IPS DF 6.9 (cell line): ENCODE results near the gene LDLRAP1.
A peak's percentile ranks its signal among the peaks of the same experiment; 100 is the strongest.
"Not testable (repeated sequence)": the region's sequence is repeated elsewhere in the genome, so short reads cannot be mapped to it uniquely, and the experiment has no call there.

ENCODE experiments used
- DNase-seq: peaks from one replicate; pipeline ENCODE4 v3.0.0-alpha.2; 2013; ENCODE audit warnings: low read depth, low spot score
- H3K27ac ChIP-seq: one replicate; pipeline ENCODE4 v1.5.1; 2013; ENCODE audit warnings: low read length, control low read depth
- H3K27me3 ChIP-seq: 2 replicates; pipeline ENCODE4 v1.6.1; 2013; ENCODE audit warnings: mild to moderate bottlenecking, low read length; ENCODE audit not compliant: control insufficient read depth, insufficient read depth
- H3K36me3 ChIP-seq: 2 replicates; pipeline ENCODE4 v1.6.1; 2013; ENCODE audit warnings: low read length; ENCODE audit not compliant: control insufficient read depth, insufficient read depth
- H3K4me1 ChIP-seq: 2 replicates; pipeline ENCODE4 v1.6.1; 2013; ENCODE audit warnings: low read length; ENCODE audit not compliant: control insufficient read depth, insufficient read depth
- H3K4me3 ChIP-seq: 2 replicates; pipeline ENCODE4 v1.5.1; 2013; ENCODE audit warnings: mild to moderate bottlenecking, low read length
- H3K9me3 ChIP-seq: 2 replicates; pipeline ENCODE4 v1.6.1; 2013; ENCODE audit warnings: low read length, inconsistent platforms; ENCODE audit not compliant: control insufficient read depth, insufficient read depth
- WGBS: extraction: QIAGEN DNeasy Blood & Tissue Kit; methylation state at CpG from one replicate; pipeline ENCODE4 v1.1.7; 2013; ENCODE audit warnings: mixed read lengths, missing lambda C conversion rate; ENCODE audit not compliant: insufficient read length, insufficient coverage; 5-methylcytosine and 5-hydroxymethylcytosine counted together

Gene LDLRAP1

DNA sequence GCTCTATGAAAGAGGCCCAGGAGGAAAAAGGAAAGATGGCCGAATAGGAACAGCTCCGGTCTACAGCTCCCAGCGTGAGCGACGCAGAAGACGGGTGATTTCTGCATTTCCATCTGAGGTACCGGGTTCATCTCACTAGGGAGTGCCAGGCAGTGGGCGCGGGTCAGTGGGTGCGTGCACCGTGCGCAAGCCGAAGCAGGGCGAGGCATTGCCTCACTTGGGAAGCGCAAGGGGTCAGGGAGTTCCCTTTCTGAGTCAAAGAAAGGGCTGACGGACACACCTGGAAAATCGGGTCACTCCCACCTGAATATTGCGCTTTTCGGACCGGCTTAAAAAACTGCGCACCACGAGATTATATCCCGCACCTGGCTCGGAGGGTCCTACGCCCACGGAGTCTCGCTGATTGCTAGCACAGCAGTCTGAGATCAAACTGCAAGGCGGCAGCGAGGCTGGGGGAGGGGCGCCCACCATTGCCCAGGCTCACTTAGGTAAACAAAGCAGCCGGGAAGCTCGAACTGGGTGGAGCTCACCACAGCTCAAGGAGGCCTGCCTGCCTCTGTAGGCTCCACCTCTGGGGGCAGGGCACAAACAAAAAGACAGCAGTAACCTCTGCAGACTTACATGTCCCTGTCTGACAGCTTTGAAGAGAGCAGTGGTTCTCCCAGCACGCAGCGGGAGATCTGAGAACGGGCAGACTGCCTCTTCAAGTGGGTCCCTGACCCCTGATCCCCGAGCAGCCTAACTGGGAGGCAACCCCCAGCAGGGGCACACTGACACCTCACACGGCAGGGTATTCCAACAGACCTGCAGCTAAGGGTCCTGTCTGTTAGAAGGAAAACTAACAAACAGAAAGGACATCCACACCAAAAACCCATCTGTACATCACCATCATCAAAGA is 36.6 kb upstream of the LDLRAP1 start:
- no CpG with 5 or more reads among the region's 37 CpGs for WGBS
- H3K27ac ChIP-seq, H3K4me1 ChIP-seq, H3K27me3 ChIP-seq, H3K36me3 ChIP-seq, H3K9me3 ChIP-seq, DNase-seq: not testable (repeated sequence)
- H3K4me3 ChIP-seq = peak overlapping the region; percentile 19; the same call in 1 of the 2 replicates

DNA sequence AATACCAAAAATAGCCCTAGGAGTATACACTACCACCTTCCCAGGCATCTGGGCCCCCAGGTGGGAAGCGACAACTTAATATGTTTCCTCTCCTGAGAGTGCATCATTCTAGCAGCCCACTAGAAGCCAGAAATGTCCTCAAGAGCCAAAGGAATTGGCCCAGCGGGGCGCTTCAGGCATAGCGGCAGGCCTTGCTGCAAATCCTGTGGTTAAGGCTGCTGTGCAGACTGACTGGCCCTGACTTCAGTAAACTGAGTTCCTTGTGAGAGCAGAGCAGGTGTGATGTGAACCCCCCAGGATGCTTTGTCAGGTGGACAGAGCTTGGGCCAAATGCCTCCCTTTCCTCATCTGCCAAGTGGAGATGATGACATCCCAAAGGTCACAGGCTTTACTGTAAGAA is 29.7 kb upstream of the LDLRAP1 start:
- Histone ChIP-seq H3K4me1 (peaks cover 3% of the 10 kb centered on the region; the same call in 1 of the 2 replicates), H3K4me3 (no peak overlapping the region), H3K27ac (no peak overlapping the region), H3K9me3 (no peaks in the 10 kb centered on the region), H3K36me3 (no peaks in the 10 kb centered on the region), H3K27me3 (no peaks in the 10 kb centered on the region)
- DNase-seq = no peak
- no CpG with 5 or more reads among the region's 4 CpGs for WGBS

DNA sequence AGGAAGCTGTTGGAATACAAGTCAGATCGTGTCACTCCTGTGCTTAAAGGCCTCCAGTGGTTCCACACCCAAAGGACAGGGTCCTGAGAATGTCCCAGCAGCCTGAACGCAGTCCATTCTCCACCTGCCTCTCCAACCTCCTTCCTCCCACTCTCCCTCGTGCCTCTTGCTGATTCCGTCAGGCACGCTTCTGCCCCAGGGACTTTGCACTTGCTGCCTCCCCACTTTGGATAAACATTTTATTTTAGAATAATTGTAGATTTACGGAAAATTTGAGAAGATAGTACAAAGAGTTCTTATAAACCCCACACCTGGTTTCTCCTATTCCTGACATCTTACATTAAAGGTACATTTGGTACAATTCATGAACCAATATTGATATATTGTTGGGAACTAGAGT is 28.4 kb upstream of the LDLRAP1 start:
- Histone ChIP-seq H3K27me3 (no peaks in the 10 kb centered on the region), H3K4me3 (no peak overlapping the region), H3K9me3 (no peaks in the 10 kb centered on the region), H3K36me3 (no peaks in the 10 kb centered on the region), H3K27ac (no peak overlapping the region), H3K4me1 (peaks cover 5% of the 10 kb centered on the region; the same call in 1 of the 2 replicates)
- DNase-seq = no peak
- no CpG with 5 or more reads among the region's 6 CpGs for WGBS

DNA sequence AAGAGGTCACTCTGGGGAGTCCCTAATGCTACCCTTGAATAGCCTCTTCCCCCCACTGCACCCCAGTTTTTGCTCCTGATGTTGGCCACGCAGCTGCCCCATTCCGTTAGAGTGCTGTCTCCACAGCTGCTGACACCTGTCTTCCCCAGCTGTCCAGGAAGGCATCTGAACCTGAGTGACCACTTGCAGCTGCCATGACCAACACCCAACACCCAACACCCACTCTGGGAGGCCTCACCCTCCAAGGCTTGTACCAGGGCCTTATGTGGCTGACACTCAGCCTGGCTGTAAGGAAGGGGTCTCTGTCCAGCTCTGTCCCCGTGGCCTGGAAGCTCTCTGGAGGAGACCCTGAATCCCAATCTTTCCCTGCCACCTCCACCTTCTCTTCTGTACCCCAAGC is 26.7 kb upstream of the LDLRAP1 start:
- peaks cover 5% of the 10 kb centered on the region; the same call in 1 of the 2 replicates for H3K4me1 ChIP-seq
- H3K9me3 ChIP-seq = no peaks in the 10 kb centered on the region
- WGBS = no CpG with 5 or more reads among the region's 3 CpGs
- DNase-seq = no peak
- no peaks in the 10 kb centered on the region for H3K27me3 ChIP-seq
- H3K4me3 ChIP-seq = no peak overlapping the region
- H3K36me3 ChIP-seq = no peaks in the 10 kb centered on the region
- H3K27ac ChIP-seq = no peak overlapping the region

DNA sequence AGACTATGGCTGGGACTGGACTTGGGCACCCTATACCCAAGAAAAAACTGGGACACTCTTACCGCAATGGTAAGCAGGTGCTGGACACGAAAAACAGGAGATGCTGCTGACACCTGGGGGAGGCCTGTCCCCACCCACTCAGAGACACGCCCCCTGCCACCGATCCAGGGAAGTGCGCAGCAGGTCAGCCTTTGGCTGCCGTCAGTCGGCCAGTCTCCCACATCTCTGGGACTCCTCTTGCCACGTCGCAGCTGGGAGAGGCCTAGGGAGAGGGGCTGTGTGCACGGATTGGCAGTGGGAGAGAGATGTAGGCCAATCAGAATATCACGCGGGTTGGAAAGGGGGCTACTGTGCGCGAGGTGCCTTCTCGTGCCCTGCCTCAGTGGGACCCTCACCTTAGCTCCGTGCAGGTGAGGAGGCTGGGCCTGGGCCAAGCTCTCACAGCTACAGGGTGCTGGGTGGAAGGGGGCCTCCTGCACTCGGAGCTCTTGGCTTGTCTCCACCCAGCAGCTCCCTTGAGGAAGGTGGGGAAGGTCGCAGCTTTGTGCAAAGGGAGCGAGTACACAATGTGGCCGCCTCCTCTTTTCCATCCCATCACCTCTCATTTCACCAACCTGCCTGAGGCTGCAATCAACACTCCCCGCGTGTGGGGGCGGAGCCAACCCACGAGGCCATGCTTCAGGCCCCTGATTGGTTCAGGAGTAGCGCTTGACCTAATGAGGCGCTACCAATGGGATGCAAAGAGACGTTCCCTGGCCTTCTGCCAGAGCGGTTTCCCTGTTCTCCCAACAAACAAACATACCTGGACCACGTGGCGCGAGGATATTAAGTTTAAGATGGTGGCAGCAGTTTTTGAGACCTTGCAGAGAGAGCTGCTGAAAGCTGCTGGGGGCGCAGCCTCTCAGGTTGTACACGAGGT is 25.7 kb upstream of the LDLRAP1 start:
- no peak overlapping the region for H3K4me3 ChIP-seq
- no peaks in the 10 kb centered on the region for H3K27me3 ChIP-seq
- peaks cover 5% of the 10 kb centered on the region; the same call in 1 of the 2 replicates for H3K4me1 ChIP-seq
- no peaks in the 10 kb centered on the region for H3K36me3 ChIP-seq
- DNase-seq = no peak
- H3K27ac ChIP-seq = no peak overlapping the region
- no CpG with 5 or more reads among the region's 33 CpGs for WGBS
- no peaks in the 10 kb centered on the region for H3K9me3 ChIP-seq

DNA sequence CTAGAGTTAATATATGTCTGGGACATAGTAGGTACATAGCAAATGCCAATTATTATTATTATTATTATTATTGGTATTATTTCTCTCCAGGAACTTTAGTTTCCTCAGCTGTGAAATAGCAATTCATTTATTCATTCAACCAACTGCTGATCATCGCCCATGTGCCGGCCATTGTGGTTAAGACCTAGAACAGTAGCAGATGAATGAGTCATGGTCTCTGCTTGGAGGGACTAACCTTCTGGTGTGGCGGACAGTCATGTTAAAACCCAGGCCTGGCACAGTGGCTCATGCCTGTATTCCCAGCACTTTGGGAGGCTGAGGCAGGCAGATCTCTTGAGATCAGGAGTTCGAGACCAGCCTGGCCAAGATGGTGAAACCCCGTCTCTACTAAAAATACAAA is 23.8 kb upstream of the LDLRAP1 start:
- Histone ChIP-seq H3K4me3 (no peak overlapping the region), H3K27me3 (no peaks in the 10 kb centered on the region), H3K36me3 (no peaks in the 10 kb centered on the region), H3K27ac (no peak overlapping the region), H3K9me3 (no peaks in the 10 kb centered on the region), H3K4me1 (peaks cover 5% of the 10 kb centered on the region; the same call in 1 of the 2 replicates)
- no peak for DNase-seq
- no CpG with 5 or more reads among the region's 5 CpGs for WGBS

DNA sequence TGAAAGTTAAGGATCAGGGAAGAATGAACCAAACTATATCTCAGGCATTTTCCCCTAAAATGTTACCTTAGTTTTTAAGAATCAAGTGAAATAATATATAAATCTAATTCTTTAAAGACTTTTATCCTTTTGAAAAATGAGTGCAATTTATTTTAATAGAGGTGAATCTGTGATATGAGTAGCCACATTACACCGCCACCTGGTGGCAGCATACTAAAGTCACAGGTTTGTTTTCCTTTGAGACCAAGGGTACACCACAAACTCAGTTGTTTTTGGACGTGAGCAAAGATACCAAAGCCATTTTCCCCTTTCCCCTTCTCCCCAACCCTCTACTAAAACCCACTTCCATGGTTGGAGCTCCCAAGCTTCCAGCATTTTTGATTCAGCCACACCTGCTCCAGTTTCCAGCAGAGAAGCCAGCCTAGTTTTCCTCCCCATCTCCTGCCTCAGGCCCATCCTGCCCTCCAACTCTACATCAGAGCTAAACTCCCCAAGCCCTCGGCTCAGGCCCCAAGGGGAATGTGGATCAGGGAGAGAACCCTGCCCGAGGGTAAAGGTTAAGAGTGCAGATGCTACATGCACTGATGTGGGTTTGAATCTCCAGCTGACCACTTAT is 22.9 kb upstream of the LDLRAP1 start:
- H3K9me3 ChIP-seq = no peaks in the 10 kb centered on the region
- no peaks in the 10 kb centered on the region for H3K27me3 ChIP-seq
- H3K4me3 ChIP-seq = no peak overlapping the region
- DNase-seq = no peak
- H3K27ac ChIP-seq = no peak overlapping the region
- H3K36me3 ChIP-seq = no peaks in the 10 kb centered on the region
- WGBS = no CpG with 5 or more reads among the region's 4 CpGs
- peaks cover 5% of the 10 kb centered on the region; the same call in 1 of the 2 replicates for H3K4me1 ChIP-seq

DNA sequence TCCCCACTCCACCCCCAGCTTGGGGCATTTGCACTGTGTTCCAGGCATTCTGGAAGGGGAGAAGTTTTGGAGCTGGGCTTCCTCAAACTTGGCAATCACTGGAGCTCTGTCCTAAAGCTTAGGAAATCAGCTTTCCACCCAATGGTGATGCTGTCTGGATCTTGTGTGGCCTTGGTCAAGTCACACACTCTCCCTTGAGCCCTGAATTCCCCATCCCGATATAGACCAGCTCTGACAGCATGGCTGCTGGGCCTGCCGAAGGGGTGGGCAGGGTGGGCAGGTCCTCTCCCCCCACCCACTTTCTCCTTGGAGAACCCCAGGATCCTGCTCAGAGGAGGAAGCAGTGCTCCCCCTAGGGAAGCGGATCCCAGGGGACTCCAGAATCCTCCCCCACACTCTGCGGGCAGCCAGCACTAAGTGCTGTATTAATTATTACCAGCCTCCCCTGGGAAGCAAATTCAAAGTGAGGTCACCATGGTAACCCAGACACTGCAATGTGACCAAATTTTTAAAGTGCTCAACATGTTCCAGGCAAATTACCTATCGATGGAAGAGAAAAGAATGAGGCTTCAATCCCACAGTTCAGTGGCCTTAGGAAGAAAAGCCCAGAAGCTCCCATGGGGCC is 21.3 kb upstream of the LDLRAP1 start:
- WGBS = no CpG with 5 or more reads among the region's 5 CpGs
- no peak overlapping the region for H3K4me3 ChIP-seq
- no peaks in the 10 kb centered on the region for H3K9me3 ChIP-seq
- no peak overlapping the region for H3K27ac ChIP-seq
- H3K36me3 ChIP-seq = no peaks in the 10 kb centered on the region
- no peaks in the 10 kb centered on the region for H3K27me3 ChIP-seq
- peaks cover 5% of the 10 kb centered on the region; the same call in 1 of the 2 replicates for H3K4me1 ChIP-seq
- no peak for DNase-seq

DNA sequence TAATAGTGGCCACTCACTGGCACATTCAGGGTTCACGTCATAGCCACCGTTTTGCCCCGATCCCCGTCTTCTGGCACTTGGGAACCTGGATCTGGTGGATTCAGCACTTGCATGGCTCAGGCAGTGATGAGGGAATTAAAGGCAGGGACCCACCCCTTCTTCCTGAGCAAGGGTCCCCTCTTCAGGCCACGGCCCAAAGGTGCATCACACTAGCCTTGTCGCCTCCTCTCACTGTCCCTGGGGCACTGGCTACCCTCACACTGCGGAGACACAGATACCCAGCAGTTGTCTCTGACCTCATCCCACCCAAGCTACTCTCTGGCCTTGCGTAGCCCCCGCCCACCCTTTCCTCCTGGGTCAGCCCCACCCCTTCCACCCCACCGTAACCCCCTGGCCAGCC is 19.9 kb upstream of the LDLRAP1 start:
- Histone ChIP-seq H3K4me3 (no peak overlapping the region), H3K27ac (no peak overlapping the region), H3K36me3 (no peaks in the 10 kb centered on the region), H3K27me3 (no peaks in the 10 kb centered on the region), H3K9me3 (no peaks in the 10 kb centered on the region), H3K4me1 (0 out of 2 replicates have a peak, but pooled peaks cover 2% of the 10 kb centered on the region)
- no peak for DNase-seq
- no CpG with 5 or more reads among the region's 10 CpGs for WGBS
